SK-N-SH treated with all-trans-retinoic acid at 6 μM for 48 hours (cell line): ENCODE measurements around the gene ULK4.

Experiments used
- CREB5 ChIP-seq: fragments of 250-450 bp; sonication (Bioruptor Pico); IDR thresholded peaks from 2 replicates; pipeline ENCODE4 v1.5.1; 2020; ENCODE audit warnings: low read depth, mild to moderate bottlenecking, moderate library complexity
- ESRRG ChIP-seq: fragments of 250-450 bp; sonication (Bioruptor Pico); IDR thresholded peaks from 2 replicates; pipeline ENCODE4 v1.6.1; 2021; ENCODE audit warnings: mild to moderate bottlenecking
- ISL1 ChIP-seq: fragments of 250-450 bp; sonication (Bioruptor Pico); IDR thresholded peaks from 2 replicates; pipeline ENCODE4 v2.1.2; 2022; ENCODE audit warnings: mild to moderate bottlenecking, moderate library complexity
- PATZ1 ChIP-seq: fragments of 250-450 bp; sonication (Bioruptor Pico); IDR thresholded peaks from 2 replicates; pipeline ENCODE4 v1.8.0; 2020; ENCODE audit warnings: mild to moderate bottlenecking, moderate library complexity, borderline replicate concordance
- PPARA ChIP-seq: fragments of 250-450 bp; sonication (Bioruptor Pico); IDR thresholded peaks from 2 replicates; pipeline ENCODE4 v1.5.0; 2020; ENCODE audit warnings: mild to moderate bottlenecking, borderline replicate concordance
- RARB ChIP-seq: fragments of 250-450 bp; sonication (Bioruptor Pico); IDR thresholded peaks from 2 replicates; pipeline ENCODE4 v1.8.0; 2021; ENCODE audit warnings: mild to moderate bottlenecking, moderate library complexity
- TCF4 ChIP-seq: fragments of 250-450 bp; sonication (Bioruptor Pico); IDR thresholded peaks from 2 replicates; pipeline ENCODE4 v1.8.0; 2021; ENCODE audit warnings: mild to moderate bottlenecking, moderate library complexity, borderline replicate concordance
- TOX ChIP-seq: fragments of 250-450 bp; sonication (Bioruptor Pico); IDR thresholded peaks from 2 replicates; pipeline ENCODE4 v1.8.0; 2021; ENCODE audit warnings: mild to moderate bottlenecking, moderate library complexity, borderline replicate concordance
- ZC3H10 ChIP-seq: fragments of 250-450 bp; sonication (Bioruptor Pico); IDR thresholded peaks from 2 replicates; pipeline ENCODE4 v1.5.1; 2021; ENCODE audit warnings: mild to moderate bottlenecking, moderate library complexity
- ZFP3 ChIP-seq: fragments of 250-450 bp; sonication (Bioruptor Pico); IDR thresholded peaks from 2 replicates; pipeline ENCODE4 v1.5.0; 2020; ENCODE audit warnings: mild to moderate bottlenecking, moderate library complexity
- ZFP30 ChIP-seq: fragments of 450-650 bp; formaldehyde crosslinking; IDR thresholded peaks from 2 replicates; pipeline ENCODE4 v1.5.0; 2022; ENCODE audit warnings: mild to moderate bottlenecking, moderate library complexity
- ZNF70 ChIP-seq: fragments of 450-650 bp; formaldehyde crosslinking; IDR thresholded peaks from 2 replicates; pipeline ENCODE4 v1.5.0; 2020; ENCODE audit warnings: mild to moderate bottlenecking, moderate library complexity

GRCh38 chr3:41649129-41649739 is 312.7 kb downstream of the ULK4 start:
- TF ChIP-seq RARB (no peak), ESRRG (CRISPR knock-in tag) (no peak), ZFP3 (CRISPR knock-in tag) (no peak), TOX (CRISPR knock-in tag) (no peak), ZFP30 (CRISPR knock-in tag) (no peak), PATZ1 (CRISPR knock-in tag) (no peak), ISL1 (CRISPR knock-in tag) (no peak), CREB5 (CRISPR knock-in tag) (no peak), ZNF70 (CRISPR knock-in tag) (no peak), ZC3H10 (CRISPR knock-in tag) (no peak), TCF4 (CRISPR knock-in tag) (no peak), PPARA (CRISPR knock-in tag) (no peak)
